ENCODE results near the gene MAP2.
"Not testable (repeated sequence)": the region's sequence is repeated elsewhere in the genome, so short reads cannot be mapped to it uniquely, and the experiment has no call there.

The MAP2 gene

GRCh38 chr2:209474960-209475359, 51.1 kb downstream of the MAP2 start:
- no peak for DNase-seq (ENCODE audit: low spot score)
- no peak overlapping the region for H3K27ac ChIP-seq
- CTCF ChIA-PET, result interaction anchor here (0.7 kb wide), 1 partner anchor 315 kb away, joined by 4 read pairs; no protein-coding TSS in a partner anchor
- no peak for TF ChIP-seq CTCF (conservative IDR thresholded peaks at IDR 0.05; ENCODE audit: low read depth)
- POLR2A ChIA-PET (ENCODE audit: low non-redundant PET), result no interaction called here

- CTCF ChIA-PET, result interaction anchor here (0.6 to 2.1 kb wide), 3 partner anchors 32 to 573 kb away, joined by 3 to 6 read pairs (median 3); partner anchors contain the start of gene MAP2
- no peak overlapping the region for H3K27ac ChIP-seq
- DNase-seq (ENCODE audit: low spot score), result no peak
- POLR2A ChIA-PET (ENCODE audit: low non-redundant PET), result no interaction called here
- no peak for TF ChIP-seq CTCF (conservative IDR thresholded peaks at IDR 0.05; ENCODE audit: low read depth)
Observed at GRCh38 chr2:209476367-209477208, 52.7 kb downstream of the MAP2 start.

- CTCF ChIA-PET; DNase-seq (ENCODE audit: low spot score); POLR2A ChIA-PET (ENCODE audit: low non-redundant PET); H3K27ac ChIP-seq: not testable (repeated sequence)
Observed at GRCh38 chr2:209492296-209492695, 68.4 kb downstream of the MAP2 start.

- POLR2A ChIA-PET (ENCODE audit: low non-redundant PET); CTCF ChIA-PET; DNase-seq (ENCODE audit: low spot score): not testable (repeated sequence)
- peak overlapping the region; percentile 83 for H3K27ac ChIP-seq
Observed at GRCh38 chr2:209495068-209495620, 71.3 kb downstream of the MAP2 start.

GRCh38 chr2:209495855-209496585, 72.2 kb downstream of the MAP2 start:
- no peak for TF ChIP-seq CTCF (conservative IDR thresholded peaks at IDR 0.05; ENCODE audit: low read depth)
- ChIA-PET POLR2A (ENCODE audit: low non-redundant PET) (no interaction called here), CTCF (no interaction called here)
- peak; percentile 90 for DNase-seq (ENCODE audit: low spot score)
- no peak overlapping the region for H3K27ac ChIP-seq

- ChIA-PET POLR2A (ENCODE audit: low non-redundant PET) (no interaction called here), CTCF (no interaction called here)
- DNase-seq (ENCODE audit: low spot score), result no peak
- no peak overlapping the region for H3K27ac ChIP-seq
- no peak for TF ChIP-seq CTCF (conservative IDR thresholded peaks at IDR 0.05; ENCODE audit: low read depth)
Observed at GRCh38 chr2:209496586-209496982, 72.7 kb downstream of the MAP2 start.

- POLR2A ChIA-PET (ENCODE audit: low non-redundant PET), result no interaction called here
- CTCF ChIA-PET, result interaction anchor here (0.7 kb wide), 1 partner anchor 74 kb away, joined by 3 read pairs; no protein-coding TSS in a partner anchor
- DNase-seq (ENCODE audit: low spot score), result no peak
- no peak for TF ChIP-seq CTCF (conservative IDR thresholded peaks at IDR 0.05; ENCODE audit: low read depth)
- no peak overlapping the region for H3K27ac ChIP-seq
Observed at GRCh38 chr2:209498614-209499013, 74.8 kb downstream of the MAP2 start.

Measured in RWPE1 (cell line).